Activated CD8-positive, alpha-beta memory T cell treated with anti-CD3 and anti-CD28 coated beads, Interleukin-2, amount 50 U/mL, for 4 hours (primary cell): ENCODE data around the gene CCDC92.

Source experiments
- DNase-seq: peaks from one replicate; pipeline ENCODE4 v3.0.0-alpha.2; 2020

CCDC92 gene

DNA sequence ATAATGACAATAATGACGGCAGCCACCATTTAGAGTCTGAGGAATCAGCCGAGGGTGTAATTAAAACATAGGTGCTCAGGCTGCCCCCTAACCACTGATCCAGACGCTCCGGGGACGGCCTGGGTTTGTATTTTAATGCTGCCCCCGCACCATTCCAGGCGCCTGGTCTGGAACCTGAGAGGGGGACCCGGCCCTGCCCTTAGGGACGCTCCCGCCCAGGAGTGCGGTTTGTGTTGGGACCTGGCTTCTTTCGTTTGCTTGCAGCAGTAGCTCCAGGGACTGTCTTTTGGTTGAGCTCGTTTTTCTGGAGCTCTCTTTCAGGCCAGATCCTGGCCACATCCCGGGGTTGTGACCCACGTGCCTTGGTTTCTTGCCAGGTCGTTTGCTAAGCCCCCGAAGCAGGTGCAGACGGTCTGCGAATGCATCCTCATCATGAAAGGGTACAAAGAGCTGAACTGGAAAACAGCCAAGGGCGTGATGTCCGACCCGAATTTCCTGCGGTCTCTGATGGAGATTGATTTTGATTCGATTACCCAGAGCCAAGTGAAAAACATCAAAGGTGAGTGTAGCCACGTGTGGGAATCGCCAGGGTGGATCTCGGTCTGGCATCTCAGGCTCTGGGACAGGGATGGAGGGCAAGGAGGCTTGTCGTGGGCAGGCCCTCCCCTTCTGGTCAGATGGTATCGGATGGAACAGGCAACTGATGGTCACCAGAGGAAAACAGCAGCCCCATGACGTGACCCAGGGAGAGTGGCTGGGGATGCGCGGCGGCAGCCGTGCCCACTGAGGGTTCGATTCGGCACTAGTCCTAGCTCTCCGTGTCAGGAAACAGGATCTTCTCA is 63.5 kb downstream of the CCDC92 start:
- DNase-seq = no peak

DNA sequence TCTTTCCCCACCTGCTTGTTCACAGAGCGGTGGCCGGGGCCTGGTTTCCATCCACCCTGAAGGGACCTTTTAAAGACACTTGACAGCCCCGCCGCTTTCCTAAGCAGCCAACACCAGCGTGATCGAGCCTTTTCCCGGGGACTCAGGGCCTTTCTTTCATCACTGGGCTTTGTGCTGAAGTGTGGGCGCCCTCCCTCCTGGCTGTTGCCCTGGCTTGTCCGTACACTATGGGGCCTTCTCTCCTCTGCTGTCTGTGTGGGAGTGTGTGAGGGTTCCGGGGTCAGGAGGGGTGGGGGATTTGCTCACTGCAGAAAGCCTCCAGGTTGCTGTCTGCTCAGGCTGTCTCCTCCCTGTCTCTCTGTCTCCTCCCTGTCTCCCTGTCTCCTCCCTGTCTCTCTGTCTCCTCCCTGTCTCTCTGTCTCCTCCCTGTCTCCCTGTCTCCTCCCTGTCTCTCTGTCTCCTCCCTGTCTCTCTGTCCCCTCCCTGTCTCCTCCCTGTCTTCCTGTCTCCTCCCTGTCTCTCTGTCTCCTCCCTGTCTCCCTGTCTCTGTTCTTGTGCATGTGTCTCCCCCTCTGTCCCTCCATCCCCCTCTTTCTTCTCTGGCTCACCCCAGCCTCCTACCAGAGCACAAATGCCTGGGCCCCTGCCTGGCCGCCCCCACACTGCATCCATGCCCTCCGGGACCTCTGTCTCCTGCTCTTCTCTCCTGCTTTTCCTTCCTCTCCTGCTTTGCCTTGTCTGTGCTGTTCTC is 64.7 kb downstream of the CCDC92 start:
- no peak for DNase-seq

DNA sequence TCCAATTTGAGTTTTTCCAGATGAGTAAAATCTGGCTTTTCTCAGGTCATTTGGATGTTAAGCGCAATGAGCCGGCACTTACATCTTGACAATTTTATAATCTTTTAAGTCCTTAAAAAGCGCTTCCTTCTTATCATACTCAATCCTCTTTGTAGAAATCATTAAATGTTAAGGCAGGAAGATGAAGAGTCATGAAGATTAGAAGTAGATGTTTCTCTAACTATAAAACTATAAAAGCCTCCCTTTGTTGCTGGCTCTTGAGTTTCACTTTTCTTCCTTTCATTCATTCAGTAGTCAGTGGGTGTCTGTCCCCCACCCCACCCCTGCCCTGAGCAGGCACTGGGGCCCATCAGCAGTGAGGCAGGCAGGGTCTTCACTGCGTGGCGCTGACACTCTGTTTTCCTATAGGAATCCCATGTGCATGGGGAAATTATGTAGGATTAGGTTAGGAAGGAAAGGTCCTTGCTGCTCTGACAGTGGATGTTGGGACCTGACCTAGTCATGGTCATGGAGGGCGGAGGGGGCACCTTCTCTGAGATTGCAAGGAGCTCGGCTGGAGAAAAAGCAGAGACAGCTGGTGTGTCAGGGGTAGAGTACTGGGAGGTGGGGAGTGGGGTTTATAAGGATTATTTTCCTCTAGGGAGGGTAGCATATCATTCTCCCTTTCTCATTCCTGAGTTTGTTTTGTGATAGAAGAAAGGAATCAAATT is 65.8 kb downstream of the CCDC92 start:
- DNase-seq = no peak

DNA sequence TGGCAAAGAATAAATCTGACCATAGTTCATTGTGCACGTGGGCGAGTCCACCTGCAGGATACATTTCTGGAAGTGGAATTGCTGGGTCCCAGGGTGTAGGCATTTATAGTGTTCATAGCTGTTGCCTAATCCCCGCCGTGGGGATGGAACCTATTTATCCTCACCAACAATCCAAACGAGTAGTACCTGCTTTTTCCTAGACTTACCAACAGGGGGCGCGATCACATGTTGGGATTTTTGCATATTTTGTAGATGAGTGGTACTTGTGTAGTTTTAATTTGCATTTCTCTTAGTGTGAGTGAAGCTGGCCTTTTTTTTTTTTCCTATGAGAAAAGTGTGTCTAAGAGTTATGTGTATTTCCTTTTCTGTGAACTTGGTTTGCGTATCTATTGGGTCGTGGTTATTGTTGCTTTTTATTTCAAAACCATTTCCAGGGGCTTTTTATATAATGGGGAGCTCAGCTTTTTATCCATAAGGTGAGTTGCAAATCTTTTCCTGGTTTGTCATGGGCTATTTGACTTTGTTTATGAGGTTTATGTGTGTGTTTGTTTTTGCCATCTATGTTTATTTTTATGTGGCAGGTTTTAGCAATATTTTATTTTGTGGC is 67.2 kb downstream of the CCDC92 start:
- DNase-seq = peak; percentile 66

DNA sequence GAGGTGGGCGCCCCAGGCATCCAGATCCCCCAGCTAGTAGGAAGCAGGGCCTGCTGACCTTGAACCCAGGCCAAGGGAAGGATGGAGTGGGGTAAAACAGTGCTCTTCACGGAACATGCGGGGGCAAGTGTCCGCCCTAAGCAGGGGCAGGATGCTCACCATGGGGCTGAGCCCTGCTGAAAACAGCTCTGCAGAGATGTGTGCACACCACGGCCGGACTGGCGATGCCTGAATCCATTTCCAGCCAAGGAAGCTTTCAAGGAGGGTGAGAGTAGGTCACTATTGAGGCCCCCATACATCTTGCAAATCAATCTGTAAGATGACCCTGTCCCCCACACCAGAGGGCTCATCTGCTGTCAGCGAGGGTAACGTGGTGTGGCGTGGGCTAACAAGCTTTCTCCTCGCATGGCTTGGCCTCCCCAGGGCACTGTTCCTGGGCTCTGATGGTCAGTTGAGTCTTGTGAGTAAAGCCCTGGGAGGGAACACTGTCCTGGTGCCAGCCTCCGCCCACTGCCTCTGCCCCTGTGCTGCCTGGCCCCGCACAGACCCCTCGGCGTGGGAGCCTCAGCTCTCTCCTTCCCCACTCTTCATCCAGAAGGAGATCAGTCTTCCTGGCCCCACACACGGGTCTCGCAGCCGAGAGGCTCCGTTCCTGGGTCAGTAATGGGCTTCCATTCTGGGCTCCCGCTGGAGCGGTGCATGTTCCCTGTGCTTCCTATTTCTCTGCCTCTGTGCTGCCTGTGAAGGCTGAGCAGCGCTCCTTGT is 69.1 kb downstream of the CCDC92 start:
- no peak for DNase-seq

DNA sequence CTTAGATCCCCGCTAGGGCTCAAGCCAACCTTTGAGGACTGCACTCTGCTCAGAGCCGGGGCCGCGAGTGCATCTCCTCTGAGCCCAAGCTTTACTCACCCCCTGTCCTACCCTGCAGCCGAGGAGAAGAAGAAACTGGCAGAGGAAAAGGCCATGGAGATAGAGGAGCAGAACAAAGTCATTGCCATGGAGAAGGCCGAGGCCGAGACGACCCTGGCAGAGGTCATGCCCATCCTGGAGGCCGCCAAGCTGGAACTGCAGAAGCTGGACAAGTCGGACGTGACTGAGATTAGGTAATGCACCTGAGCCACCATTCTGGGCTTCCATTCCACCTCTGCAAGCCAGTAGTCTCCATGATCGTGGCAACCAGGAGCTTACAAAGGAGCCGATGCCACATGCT is 69.8 kb downstream of the CCDC92 start:
- DNase-seq = no peak

DNA sequence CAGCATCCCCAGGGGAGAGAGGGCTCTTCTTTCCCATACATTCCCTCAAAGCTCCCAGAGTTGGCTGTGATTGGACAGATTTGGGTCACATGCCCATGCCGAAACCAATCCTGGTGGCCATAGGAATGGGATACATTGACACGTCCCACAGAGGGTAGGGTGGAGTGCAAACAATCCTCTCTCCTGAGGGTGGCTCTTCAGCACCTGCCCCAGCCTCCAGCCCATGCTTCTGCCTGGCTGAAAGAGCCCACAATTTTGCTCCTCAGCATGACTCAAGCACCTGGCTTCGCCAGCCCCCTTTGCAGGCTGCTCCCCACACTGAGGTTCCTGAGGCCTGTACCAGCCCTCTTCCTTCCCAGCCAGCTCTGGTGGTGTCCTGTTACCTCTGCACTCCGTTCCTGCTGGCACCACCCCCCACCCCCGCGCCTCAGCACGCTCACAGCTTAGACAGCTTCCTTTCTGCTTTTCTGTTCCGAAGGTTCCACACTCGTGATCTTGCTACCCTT is 71.7 kb downstream of the CCDC92 start:
- DNase-seq = no peak

DNA sequence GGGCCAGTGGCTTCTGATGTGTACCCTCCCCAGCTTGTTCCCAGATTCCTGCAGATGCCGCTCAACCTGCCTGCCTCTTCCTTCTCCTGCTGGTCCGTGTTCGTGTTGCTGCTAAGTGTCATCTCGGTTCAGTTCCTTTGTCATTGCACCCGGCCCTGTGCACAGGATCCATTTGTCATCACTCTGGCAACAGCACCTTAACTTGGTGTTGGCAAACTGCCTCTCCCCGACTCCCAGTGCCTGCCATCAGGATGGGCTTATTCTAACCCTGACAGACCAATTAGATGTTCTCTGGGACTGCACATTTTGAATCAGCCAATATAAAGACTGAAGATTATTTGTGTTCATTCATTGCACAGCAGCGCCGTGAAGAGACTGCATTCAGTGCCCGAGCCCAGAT is 73.3 kb downstream of the CCDC92 start:
- no peak for DNase-seq

DNA sequence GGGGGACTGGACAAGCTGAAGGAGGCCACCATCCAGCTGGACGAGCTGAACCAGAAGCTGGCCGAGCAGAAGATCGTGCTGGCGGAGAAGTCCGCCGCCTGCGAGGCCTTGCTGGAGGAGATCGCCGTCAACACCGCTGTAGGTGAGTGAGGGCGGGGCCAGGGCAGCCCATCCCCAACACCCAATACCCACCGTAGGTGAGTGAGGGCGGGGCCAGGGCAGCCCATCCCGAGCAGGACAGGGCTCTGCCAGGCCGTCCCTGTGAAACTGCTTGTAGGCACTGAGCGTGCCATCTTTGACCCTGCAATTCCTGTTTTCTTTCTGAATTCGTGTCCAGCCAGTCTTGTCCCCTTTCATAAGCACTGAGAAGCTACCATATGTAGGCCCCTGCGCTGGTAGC is 74.0 kb downstream of the CCDC92 start:
- DNase-seq = no peak

DNA sequence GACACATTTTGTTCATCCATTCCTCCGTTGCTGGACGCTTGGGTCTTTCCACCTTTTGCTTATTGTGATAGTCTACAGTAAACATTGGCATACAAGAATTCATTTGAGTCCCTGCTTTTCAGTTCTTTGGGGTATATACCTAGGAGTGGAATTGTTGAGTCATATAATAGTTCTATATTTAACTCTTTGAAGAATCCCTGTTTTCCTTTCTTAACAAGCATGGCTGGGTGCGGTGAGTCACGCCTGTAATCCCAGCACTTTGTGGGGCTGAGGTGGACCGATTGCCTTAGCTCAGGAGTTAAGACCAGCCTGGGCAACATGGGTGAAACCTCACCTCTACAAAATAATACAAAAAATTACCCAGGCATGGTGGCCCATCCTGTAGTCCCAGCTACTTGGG is 75.4 kb downstream of the CCDC92 start:
- no peak for DNase-seq

DNA sequence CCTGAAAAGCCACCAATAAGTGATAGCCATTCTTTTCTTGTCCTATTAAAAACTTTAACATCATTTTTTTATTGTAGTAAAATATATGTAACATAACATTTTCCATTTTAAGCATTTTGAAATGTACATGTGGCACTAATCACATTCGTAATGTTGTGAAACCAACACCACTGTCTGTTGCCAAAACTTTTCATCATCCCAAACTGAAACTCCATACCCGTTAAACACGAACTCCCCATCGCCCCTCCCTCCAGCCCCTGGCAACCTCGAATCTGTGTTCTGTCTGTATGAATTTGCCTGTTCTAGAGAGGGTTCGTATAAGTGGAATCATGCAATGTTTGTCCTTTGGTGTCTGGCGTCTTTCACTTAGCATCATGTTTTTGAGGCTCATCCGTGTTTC is 75.9 kb downstream of the CCDC92 start:
- DNase-seq = no peak

DNA sequence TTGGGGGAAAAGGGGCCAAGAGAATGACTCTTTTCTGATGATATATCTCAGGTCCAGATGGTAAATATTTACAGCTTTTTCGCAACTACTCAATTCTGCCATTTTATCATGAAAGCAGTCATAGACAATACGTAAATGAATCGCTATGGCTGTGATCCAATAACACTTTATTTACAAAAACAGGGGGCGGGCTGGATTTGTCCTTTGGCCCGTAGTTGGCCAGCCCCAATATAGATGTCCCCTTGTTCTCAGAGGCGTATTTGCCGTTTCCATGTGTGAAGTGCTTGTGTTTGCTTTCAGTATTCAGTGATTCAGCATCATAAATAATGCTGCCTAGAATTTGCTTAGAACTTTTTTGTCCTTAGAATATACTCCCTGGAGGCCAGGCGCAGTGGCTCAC is 77.2 kb downstream of the CCDC92 start:
- DNase-seq = no peak

DNA sequence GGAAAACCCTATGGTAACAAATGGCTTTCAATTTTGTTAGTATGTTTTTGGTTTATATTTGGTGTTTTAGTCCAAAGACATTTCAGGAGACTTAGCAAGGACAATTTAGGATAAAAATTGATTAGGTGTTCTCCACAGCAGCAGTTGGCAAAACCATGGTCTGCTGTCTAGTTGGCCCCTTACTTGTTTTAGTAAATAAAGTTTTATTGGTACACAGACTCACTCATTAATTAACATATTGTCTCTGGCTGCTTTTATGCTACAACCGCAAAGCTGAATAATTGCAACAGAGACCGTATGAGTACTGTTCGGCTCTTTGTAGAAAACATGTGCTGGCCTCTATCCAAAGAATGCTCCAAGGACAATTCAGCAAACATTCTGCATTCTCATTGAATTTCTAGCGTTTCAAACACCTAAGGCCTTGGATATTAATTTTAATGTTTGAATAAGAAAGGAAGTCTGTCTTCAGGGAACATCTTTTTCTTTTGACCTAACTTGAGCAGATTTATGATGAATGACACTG is 77.7 kb downstream of the CCDC92 start:
- no peak for DNase-seq

DNA sequence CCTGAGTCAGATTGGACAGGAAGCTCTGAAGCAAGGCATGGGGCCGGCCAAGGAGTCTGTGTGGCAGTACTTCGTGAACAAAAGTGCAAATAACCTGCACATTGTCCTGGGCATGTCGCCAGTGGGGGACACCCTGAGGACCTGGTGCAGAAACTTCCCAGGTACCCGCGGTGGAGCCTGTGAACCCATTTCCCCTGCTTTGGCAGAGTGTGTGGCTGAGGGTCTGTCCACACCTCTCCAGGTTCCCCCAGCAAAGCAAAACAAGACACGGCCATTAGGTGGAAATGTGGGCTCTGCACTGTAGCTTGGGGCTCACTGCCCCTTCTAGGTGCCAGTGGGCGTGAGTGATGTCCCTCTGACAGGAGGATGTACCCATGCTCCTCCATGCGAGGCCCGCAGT is 79.4 kb downstream of the CCDC92 start:
- DNase-seq = no peak

DNA sequence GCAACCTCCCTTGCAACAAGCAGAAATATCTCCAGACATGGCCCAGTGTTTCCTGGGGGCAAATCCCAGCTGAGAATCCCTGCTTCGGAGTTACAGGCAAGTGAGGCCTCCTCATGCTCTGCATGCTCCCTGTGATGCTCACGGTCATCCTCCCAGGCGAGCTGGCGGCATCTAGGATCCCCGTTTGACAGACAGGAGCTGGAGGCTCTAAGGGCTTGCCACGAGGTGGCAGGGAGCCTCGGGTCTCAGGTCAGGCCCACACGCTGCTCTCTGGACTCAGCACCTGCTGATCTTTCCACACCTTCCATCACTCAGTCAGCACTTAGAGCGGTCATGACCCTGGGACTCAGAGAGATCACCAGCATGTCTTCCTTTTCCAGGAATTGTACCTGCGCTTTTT is 79.8 kb downstream of the CCDC92 start:
- DNase-seq = no peak

DNA sequence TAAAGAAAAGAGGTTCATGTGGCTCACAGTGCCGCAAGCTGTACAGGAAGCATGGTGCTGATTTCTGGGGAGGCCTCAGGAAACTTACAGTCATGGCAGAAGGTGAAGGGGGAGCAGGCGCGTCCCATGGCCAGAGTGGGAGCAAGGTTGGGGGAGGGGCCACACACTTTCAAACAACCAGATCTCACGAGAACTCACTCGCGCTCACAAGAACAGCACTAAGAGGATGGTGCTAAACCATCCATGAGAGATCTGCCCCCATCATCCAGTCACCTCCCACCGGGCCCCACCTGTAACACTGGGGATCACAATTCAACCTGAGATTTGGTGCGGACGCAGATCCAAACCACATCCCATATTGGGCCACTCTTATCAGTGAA is 80.5 kb downstream of the CCDC92 start:
- DNase-seq = no peak

DNA sequence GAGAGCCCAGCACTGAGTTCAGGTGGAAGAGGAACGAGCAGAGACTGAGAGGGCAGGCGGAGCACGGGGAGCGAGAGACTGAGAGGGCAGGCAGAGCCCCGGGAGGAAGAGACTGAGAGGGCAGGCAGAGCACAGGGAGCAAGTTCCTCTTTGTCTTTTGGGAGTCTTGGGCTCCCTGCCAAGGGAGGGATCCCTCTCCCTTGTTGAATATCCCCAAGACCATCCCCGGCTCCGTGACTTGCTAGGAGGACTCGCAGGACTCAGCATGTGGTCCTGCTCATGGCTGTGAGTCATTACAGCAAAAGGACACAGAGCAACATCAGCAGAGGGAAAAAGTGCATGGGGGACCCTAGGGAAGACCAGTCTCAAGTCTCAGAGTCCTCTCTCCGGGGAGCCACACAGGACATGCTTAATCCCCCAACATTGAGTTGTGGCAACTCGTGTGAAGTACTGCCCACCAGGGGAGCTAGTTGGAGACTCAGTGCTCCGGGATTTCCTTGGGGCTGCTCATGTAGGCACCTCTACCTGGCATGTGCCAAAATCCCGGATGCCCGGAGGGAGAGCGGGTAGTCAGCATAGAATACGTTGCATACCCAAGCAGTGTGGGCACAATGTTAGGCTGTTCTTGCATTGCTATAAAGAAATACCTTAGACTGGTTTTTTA is 81.0 kb downstream of the CCDC92 start:
- DNase-seq = no peak

DNA sequence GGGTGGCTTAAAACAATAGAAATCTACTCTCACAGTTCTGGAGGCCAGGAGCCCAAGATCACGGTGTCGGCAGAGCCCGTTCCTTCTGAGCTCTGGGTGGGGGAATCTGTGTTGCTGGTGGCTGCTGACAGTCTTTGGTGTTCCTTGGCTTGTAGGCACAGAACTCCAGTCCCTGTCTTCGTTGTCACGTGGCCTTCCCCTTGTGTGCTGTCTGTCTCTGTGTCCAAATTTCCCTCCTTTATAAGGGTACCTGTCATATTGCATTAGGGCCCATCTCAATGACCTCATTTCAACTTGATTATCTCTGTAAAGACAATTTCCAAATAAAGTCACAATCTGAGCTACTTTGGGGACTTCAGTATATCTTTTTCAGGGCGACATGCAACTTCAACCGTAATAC is 81.6 kb downstream of the CCDC92 start:
- DNase-seq = no peak

DNA sequence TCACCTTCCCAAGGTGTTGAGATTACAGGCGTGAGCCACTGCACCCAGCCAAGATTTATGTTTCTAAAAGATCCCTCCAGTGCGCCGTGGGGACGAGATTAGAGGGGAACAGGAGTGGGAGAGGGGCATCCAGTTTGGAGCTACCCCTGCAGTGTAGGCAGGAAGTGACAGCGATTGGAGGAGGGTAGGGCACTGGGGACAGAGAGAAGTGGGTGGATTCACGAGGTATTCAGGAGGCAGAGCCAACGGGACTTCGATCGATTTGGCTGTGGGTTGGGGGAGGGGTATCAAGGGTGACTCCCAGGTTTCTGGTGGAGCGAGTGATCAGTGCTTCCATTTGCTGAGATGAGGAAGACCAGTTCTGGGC is 82.1 kb downstream of the CCDC92 start:
- DNase-seq = no peak

DNA sequence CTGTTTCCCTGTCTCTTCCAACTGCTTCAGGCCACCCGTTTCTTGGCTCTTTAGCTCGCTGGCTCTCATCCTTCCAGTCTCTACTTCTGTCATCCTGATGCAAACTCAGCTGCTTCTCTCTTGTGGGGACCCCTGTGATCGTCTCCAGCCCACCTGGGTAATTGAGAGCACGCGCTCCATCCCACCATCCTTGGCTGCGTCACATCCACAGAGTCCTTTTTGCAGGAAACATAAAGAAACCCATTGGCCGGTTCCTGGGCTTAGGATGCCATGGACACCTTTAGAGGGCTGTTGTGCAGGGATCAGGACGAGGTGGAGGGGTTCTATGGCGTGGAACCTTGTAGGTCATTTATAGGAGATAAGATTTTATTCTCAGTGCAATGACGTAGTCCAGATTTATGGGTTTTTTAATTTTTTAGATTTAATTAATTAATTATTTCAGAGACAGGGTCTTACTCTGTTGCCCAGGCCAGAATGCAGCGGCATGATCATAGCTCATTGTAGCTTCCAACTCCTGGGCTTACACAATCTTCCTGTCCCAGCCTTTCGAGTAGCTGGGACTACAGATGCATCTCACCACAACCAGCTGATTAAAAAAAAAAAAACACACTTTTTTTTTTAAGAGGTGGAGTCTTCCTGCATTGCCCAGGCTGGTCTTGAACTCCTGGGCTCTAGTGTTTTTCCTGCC is 82.6 kb downstream of the CCDC92 start:
- no peak for DNase-seq

DNA sequence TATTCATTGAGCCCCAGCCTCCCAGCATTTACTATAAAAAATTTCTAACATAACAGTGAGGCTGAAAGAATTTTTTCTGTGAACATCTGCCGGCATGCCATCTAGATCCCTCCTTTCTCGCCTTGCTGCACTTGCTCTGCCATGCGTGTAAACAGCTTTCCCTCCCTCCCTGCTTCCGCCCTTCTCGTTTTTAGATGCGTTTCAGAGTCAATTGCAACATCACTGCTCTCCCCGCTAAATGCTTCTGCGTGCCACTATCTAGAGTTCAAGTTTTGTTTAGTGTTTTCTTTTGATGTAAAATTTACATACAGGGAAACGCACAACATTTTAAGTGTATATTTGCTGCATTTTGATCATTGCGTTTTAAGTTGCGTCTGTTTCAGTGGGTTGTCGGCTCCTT is 83.6 kb downstream of the CCDC92 start:
- DNase-seq = no peak
